T-cell (primary cell): ENCODE measurements around the gene SLC16A3. TPM values are rescaled to one million over a fixed set of nuclear protein-coding genes. Genes with fewer than 3 reads are reported as not detected.
"Not testable (repeated sequence)": the region's sequence is repeated elsewhere in the genome, so short reads cannot be mapped to it uniquely, and the experiment has no call there.

Experiments used
- ATAC-seq, 4 experiments: fragments of 200-7000 bp in 3 of 4; fragments of 150-1000 bp in 1 of 4; cut with Tn5 transposase; replicated peaks in 1 of 4; 1 replicate in 3 of 4; 2 replicates in 1 of 4; pipeline ENCODE4 v1.10.0; 2021; ENCODE audit warnings: moderate library complexity in 3 of 4, mild to moderate bottlenecking in 2 of 4, moderate number of reproducible peaks in 1 of 4
- CTCF ChIA-PET, 2 donors: fragments of 300-600 bp; sonication (Branson Sonifier 250); formaldehyde crosslinking; loops; one replicate each; lab custom pipeline; 2022; ENCODE audit warnings: antibody characterized with exemption in 2 of 2; lab: Charles Lee
- POLR2A ChIA-PET, 2 donors: fragments of 300-600 bp; sonication (Branson Sonifier 250); formaldehyde crosslinking; loops; one replicate each; lab custom pipeline; 2022; ENCODE audit warnings: antibody characterized with exemption in 2 of 2; lab: Charles Lee
- DNase-seq, 35 experiments: peaks; one replicate each; pipeline versions ENCODE4 v3.0.0 to v3.0.0-alpha.2; 2013 to 2023
- H3K27ac ChIP-seq: one replicate; pipeline ENCODE4 v1.5.1; 2013; ENCODE audit warnings: low read length
- H3K27me3 ChIP-seq, 2 experiments: replicated peaks in 1 of 2; 1 replicate in 1 of 2; 2 replicates in 1 of 2; pipeline versions ENCODE4 v1.6.1 to v1.7.0; 2013; ENCODE audit warnings: low read length in 1 of 2, mixed read lengths in 1 of 2; ENCODE audit not compliant: control insufficient read depth in 2 of 2, insufficient read depth in 2 of 2; ENCODE audit errors: extremely low read depth in 1 of 2
- H3K36me3 ChIP-seq, 2 donors: 1 replicate in 1 of 2; 2 replicates in 1 of 2; pipeline versions ENCODE4 v1.6.1 to v1.7.0; 2013; ENCODE audit warnings: low read length in 1 of 2; ENCODE audit not compliant: control insufficient read depth in 2 of 2, insufficient read depth in 1 of 2; ENCODE audit errors: extremely low read depth in 1 of 2
- H3K4me1 ChIP-seq, 2 experiments: 1 replicate in 1 of 2; 2 replicates in 1 of 2; pipeline versions ENCODE4 v1.6.1 to v1.7.0; 2013; ENCODE audit warnings: low read length in 2 of 2, mixed read lengths in 1 of 2; ENCODE audit not compliant: insufficient read depth in 2 of 2, control insufficient read depth in 1 of 2; ENCODE audit errors: extremely low read depth in 1 of 2
- H3K4me3 ChIP-seq, 2 donors: 1 replicate in 1 of 2; 2 replicates in 1 of 2; pipeline versions ENCODE4 v1.5.1 to v1.7.0; 2013; ENCODE audit warnings: mild to moderate bottlenecking in 2 of 2, low read length in 1 of 2, moderate library complexity in 1 of 2; ENCODE audit not compliant: control insufficient read depth in 1 of 2; ENCODE audit errors: extremely low read depth in 1 of 2
- H3K9me3 ChIP-seq: 2 replicates; pipeline ENCODE4 v1.7.0; 2013
- H3K27ac Mint-ChIP-seq, 2 donors: one replicate each; pipeline ENCODE4 v1.8.0; 2020 to 2021; ENCODE audit warnings: mild to moderate bottlenecking in 2 of 2, mixed read lengths in 2 of 2
- H3K27me3 Mint-ChIP-seq, 2 donors: one replicate each; pipeline ENCODE4 v1.8.0; 2021 to 2022; ENCODE audit warnings: mixed read lengths in 2 of 2
- H3K36me3 Mint-ChIP-seq: one replicate; pipeline ENCODE4 v1.8.0; 2021; ENCODE audit warnings: mixed read lengths
- H3K4me1 Mint-ChIP-seq, 3 donors: one replicate each; pipeline ENCODE4 v1.8.0; 2020 to 2022; ENCODE audit warnings: mixed read lengths in 3 of 3, mild to moderate bottlenecking in 1 of 3
- H3K4me3 Mint-ChIP-seq, 3 donors: one replicate each; pipeline ENCODE4 v1.8.0; 2020 to 2022; ENCODE audit warnings: mild to moderate bottlenecking in 3 of 3, mixed read lengths in 3 of 3, moderate library complexity in 3 of 3
- H3K9me3 Mint-ChIP-seq, 3 donors: one replicate each; pipeline ENCODE4 v1.8.0; 2020 to 2022; ENCODE audit warnings: mixed read lengths in 3 of 3
- WGBS: methylation state at CpG from one replicate; pipeline ENCODE4 v1.1.5; 2013; ENCODE audit warnings: missing lambda C conversion rate; ENCODE audit not compliant: insufficient coverage; 5-methylcytosine and 5-hydroxymethylcytosine counted together
- total RNA-seq, 35 experiments: library from RNA in 6 of 35; stranded (reverse) in 6 of 35; fragments of 120-200 nt in 1 of 35; gene quantifications; one replicate each; pipeline versions ENCODE4 v1.2.1 to v1.2.4 and lab custom pipeline; 2013 to 2026

Gene SLC16A3
- total RNA-seq, 5 donors from 2014 or later (not counting 1 experiment from before 2014, with no cell fraction given): 31.9 to 47.3 (median 40.9) TPM

- DNase-seq (no peak), ATAC-seq (no peak)
- Histone ChIP-seq H3K4me3 (no peak overlapping the region), H3K27ac (no peak overlapping the region), H3K36me3 (peaks cover 14 to 30% of the 10 kb centered on the region in 2 donors), H3K9me3 (no peaks in the 10 kb centered on the region), H3K27me3 (no peaks in the 10 kb centered on the region), H3K4me1 (no peaks in the 10 kb centered on the region)
- no peaks in the 10 kb centered on the region for H3K27me3 Mint-ChIP-seq
- H3K4me3 Mint-ChIP-seq: no peak overlapping the region
- POLR2A ChIA-PET: interaction anchor here in 1 of 2 donors (0.6 to 0.7 kb wide), 2 partner anchors 11 to 415 kb away, joined by 3 read pairs; no protein-coding TSS in a partner anchor
- peaks cover 28% of the 10 kb centered on the region for H3K36me3 Mint-ChIP-seq
- 100% methylated on average over 1 of the region's 23 CpGs for WGBS
- H3K27ac Mint-ChIP-seq: no peak overlapping the region
- H3K9me3 Mint-ChIP-seq: no peaks in the 10 kb centered on the region
- CTCF ChIA-PET: interaction anchor here in 1 of 2 donors (0.6 kb wide), 1 partner anchor 198 kb away, joined by 4 read pairs; no protein-coding TSS in a partner anchor
- H3K4me1 Mint-ChIP-seq: no peaks in the 10 kb centered on the region
Observed at GRCh38 chr17:82187500-82187899, 41.3 kb upstream of the SLC16A3 start.

GRCh38 chr17:82188001-82188961, 40.6 kb upstream of the SLC16A3 start:
- WGBS: 89% methylated on average over 26 of the region's 26 CpGs
- Mint-ChIP-seq H3K27ac (no peak overlapping the region), H3K9me3 (no peaks in the 10 kb centered on the region), H3K4me3 (no peak overlapping the region), H3K36me3 (peaks cover 32% of the 10 kb centered on the region), H3K27me3 (no peaks in the 10 kb centered on the region), H3K4me1 (no peaks in the 10 kb centered on the region)
- H3K36me3 ChIP-seq: peaks cover 14 to 28% of the 10 kb centered on the region in 2 donors
- H3K27me3 ChIP-seq: no peaks in the 10 kb centered on the region
- no peaks in the 10 kb centered on the region for H3K9me3 ChIP-seq
- DNase-seq: no peak
- H3K4me1 ChIP-seq: no peaks in the 10 kb centered on the region
- H3K4me3 ChIP-seq: no peak overlapping the region
- POLR2A ChIA-PET: interaction anchor here in 1 of 2 donors (0.7 kb wide), 1 partner anchor 10 kb away, joined by 3 read pairs; no protein-coding TSS in a partner anchor
- no peak overlapping the region for H3K27ac ChIP-seq
- no peak for ATAC-seq
- CTCF ChIA-PET: interaction anchor here in 1 of 2 donors (0.6 kb wide), 1 partner anchor 197 kb away, joined by 4 read pairs; no protein-coding TSS in a partner anchor

GRCh38 chr17:82193050-82193449, 35.8 kb upstream of the SLC16A3 start:
- H3K9me3 ChIP-seq, H3K4me3 Mint-ChIP-seq, ATAC-seq, H3K4me3 ChIP-seq, POLR2A ChIA-PET, H3K4me1 ChIP-seq, CTCF ChIA-PET, H3K9me3 Mint-ChIP-seq, H3K27me3 Mint-ChIP-seq, H3K27ac Mint-ChIP-seq, H3K27me3 ChIP-seq, H3K27ac ChIP-seq, DNase-seq: not testable (repeated sequence)
- H3K4me1 Mint-ChIP-seq: peaks cover 4 to 11% (median 5%) of the 10 kb centered on the region in 3 donors
- H3K36me3 ChIP-seq: peaks cover 5 to 41% of the 10 kb centered on the region in 2 donors
- H3K36me3 Mint-ChIP-seq: peaks cover 48% of the 10 kb centered on the region
- 93% methylated on average over 6 of the region's 6 CpGs for WGBS

- peaks cover 5 to 41% of the 10 kb centered on the region in 2 donors for H3K36me3 ChIP-seq
- no peaks in the 10 kb centered on the region for H3K27me3 ChIP-seq
- H3K27ac Mint-ChIP-seq: no peak overlapping the region
- 89% methylated on average over 11 of the region's 16 CpGs for WGBS
- no peak overlapping the region for H3K4me3 Mint-ChIP-seq
- H3K27me3 Mint-ChIP-seq: no peaks in the 10 kb centered on the region
- POLR2A ChIA-PET: no interaction called here
- H3K4me1 Mint-ChIP-seq: peaks cover 8 to 17% (median 9%) of the 10 kb centered on the region in 3 donors
- CTCF ChIA-PET: interaction anchor here in 1 of 2 donors (0.5 kb wide), 1 partner anchor 357 kb away, joined by 3 read pairs; no protein-coding TSS in a partner anchor
- no peak overlapping the region for H3K27ac ChIP-seq
- no peak for ATAC-seq
- no peak overlapping the region for H3K4me3 ChIP-seq
- no peaks in the 10 kb centered on the region for H3K9me3 ChIP-seq
- peaks cover 0 to 12% of the 10 kb centered on the region in 2 experiments for H3K4me1 ChIP-seq
- peaks cover 53% of the 10 kb centered on the region for H3K36me3 Mint-ChIP-seq
- no peaks in the 10 kb centered on the region for H3K9me3 Mint-ChIP-seq
- no peak for DNase-seq
Observed at GRCh38 chr17:82193520-82194220, 35.2 kb upstream of the SLC16A3 start.

DNA sequence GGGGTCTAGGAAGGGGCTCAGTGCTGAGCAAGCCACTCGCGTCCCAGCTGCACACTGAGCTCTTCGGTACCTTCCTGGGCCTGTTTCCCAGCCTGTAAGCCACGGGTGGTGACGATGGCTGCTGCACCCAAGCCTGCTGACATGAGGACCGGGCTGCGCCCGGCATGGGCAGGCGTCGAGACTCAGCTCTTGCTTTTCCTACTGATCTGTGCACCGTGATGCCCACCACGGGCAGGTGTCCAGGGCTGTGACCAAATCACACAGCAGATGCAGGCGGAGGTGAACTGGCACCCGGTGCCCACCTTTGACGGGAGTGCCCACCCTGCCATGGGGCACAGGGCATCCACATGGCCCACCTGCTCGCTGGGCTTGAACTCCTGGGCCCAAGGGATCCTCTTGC, 34.1 kb upstream of the SLC16A3 start:
- Mint-ChIP-seq H3K27ac (no peak overlapping the region), H3K36me3 (peaks cover 53% of the 10 kb centered on the region), H3K4me1 (peaks cover 13 to 23% (median 18%) of the 10 kb centered on the region in 3 donors), H3K27me3 (no peaks in the 10 kb centered on the region), H3K4me3 (no peak overlapping the region), H3K9me3 (no peaks in the 10 kb centered on the region)
- no peak for ATAC-seq
- ChIA-PET CTCF (interaction anchor here in 1 of 2 donors (0.6 kb wide), 1 partner anchor 12 kb away, joined by 4 read pairs; no protein-coding TSS in a partner anchor), POLR2A (no interaction called here)
- H3K9me3 ChIP-seq: no peaks in the 10 kb centered on the region
- WGBS: 95% methylated on average over 14 of the region's 16 CpGs
- H3K27ac ChIP-seq: no peak overlapping the region
- no peak for DNase-seq
- peaks cover 3 to 20% of the 10 kb centered on the region in 2 experiments for H3K4me1 ChIP-seq
- H3K4me3 ChIP-seq: no peak overlapping the region
- H3K27me3 ChIP-seq: no peaks in the 10 kb centered on the region
- peaks cover 5 to 40% of the 10 kb centered on the region in 2 donors for H3K36me3 ChIP-seq
